ENCODE data around the gene EHHADH. TPM values are rescaled to one million over a fixed set of nuclear protein-coding genes. Genes with fewer than 3 reads are reported as not detected.

The EHHADH gene
- total and polyA plus RNA-seq, 2 experiments from 2014 or later, result 14.3 to 22.0 TPM

- TF ChIP-seq EZH2phosphoT487 (IDR thresholded peaks at IDR 0.05; ENCODE audit: low read depth, severe bottlenecking, unreplicated experiment) (no peak), CTCF (IDR thresholded peaks at IDR 0.05; ENCODE audit: poor library complexity) (no peak), EZH2 (IDR thresholded peaks at IDR 0.05; ENCODE audit: borderline replicate concordance) (no peak)
- Histone ChIP-seq H3K4me3 (no peak overlapping the region), H4K20me1 (ENCODE audit: insufficient read depth, poor library complexity, severe bottlenecking) (no peaks in the 10 kb centered on the region), H3K27me3 (peaks cover 39% of the 10 kb centered on the region), H3K4me2 (peak overlapping the region; percentile 96), H3K79me2 (peaks cover 3% of the 10 kb centered on the region), H3K9me3 (ENCODE audit: low read depth) (no peaks in the 10 kb centered on the region), H3K4me1 (ENCODE audit: insufficient read depth) (no peaks in the 10 kb centered on the region), H3K9me2 (replicated peaks; ENCODE audit: insufficient read depth) (no peaks in the 10 kb centered on the region), H2AFZ (no peak overlapping the region), H3K27ac (no peak overlapping the region), H3K36me3 (replicated peaks; ENCODE audit: insufficient read depth, low read depth) (no peaks in the 10 kb centered on the region)
- DNase-seq (ENCODE audit: low spot score), result no peak
- WGBS (ENCODE audit: low lambda C conversion rate, missing lambda C conversion rate), result 77% methylated on average over 3 of the region's 3 CpGs
These were observed 104.3 kb downstream of the EHHADH start for GRCh38 chr3:185149591-185149990.

- Histone ChIP-seq H4K20me1 (ENCODE audit: insufficient read depth, poor library complexity, severe bottlenecking) (no peaks in the 10 kb centered on the region), H3K9me2 (replicated peaks; ENCODE audit: insufficient read depth) (no peaks in the 10 kb centered on the region), H3K79me2 (peaks cover 2% of the 10 kb centered on the region), H3K27me3 (peaks cover 19% of the 10 kb centered on the region), H3K27ac (no peak overlapping the region), H2AFZ (no peak overlapping the region), H3K4me2 (no peak overlapping the region), H3K9me3 (ENCODE audit: low read depth) (no peaks in the 10 kb centered on the region), H3K4me3 (no peak overlapping the region), H3K4me1 (ENCODE audit: insufficient read depth) (no peaks in the 10 kb centered on the region), H3K36me3 (replicated peaks; ENCODE audit: insufficient read depth, low read depth) (no peaks in the 10 kb centered on the region)
- TF ChIP-seq EZH2phosphoT487 (IDR thresholded peaks at IDR 0.05; ENCODE audit: low read depth, severe bottlenecking, unreplicated experiment) (no peak), EZH2 (IDR thresholded peaks at IDR 0.05; ENCODE audit: borderline replicate concordance) (no peak), CTCF (IDR thresholded peaks at IDR 0.05; ENCODE audit: poor library complexity) (no peak)
- 92% methylated on average over 6 of the region's 6 CpGs for WGBS (ENCODE audit: low lambda C conversion rate, missing lambda C conversion rate)
- DNase-seq (ENCODE audit: low spot score), result no peak
These were observed 108.3 kb downstream of the EHHADH start for GRCh38 chr3:185145511-185145910.

- WGBS (ENCODE audit: low lambda C conversion rate, missing lambda C conversion rate), result 90% methylated on average over 3 of the region's 3 CpGs
- no peak for DNase-seq (ENCODE audit: low spot score)
- H3K36me3 ChIP-seq (replicated peaks; ENCODE audit: insufficient read depth, low read depth), result no peaks in the 10 kb centered on the region
- TF ChIP-seq CTCF (IDR thresholded peaks at IDR 0.05; ENCODE audit: poor library complexity), result no peak
- no peak for TF ChIP-seq EZH2phosphoT487 (IDR thresholded peaks at IDR 0.05; ENCODE audit: low read depth, severe bottlenecking, unreplicated experiment)
- TF ChIP-seq EZH2 (IDR thresholded peaks at IDR 0.05; ENCODE audit: borderline replicate concordance), result no peak
- H3K4me1 ChIP-seq (ENCODE audit: insufficient read depth), result no peaks in the 10 kb centered on the region
- H3K27ac ChIP-seq, result no peak overlapping the region
- H2AFZ ChIP-seq, result no peak overlapping the region
- H3K4me3 ChIP-seq, result no peak overlapping the region
- H3K9me2 ChIP-seq (replicated peaks; ENCODE audit: insufficient read depth), result no peaks in the 10 kb centered on the region
- no peak overlapping the region for H3K4me2 ChIP-seq
- H4K20me1 ChIP-seq (ENCODE audit: insufficient read depth, poor library complexity, severe bottlenecking), result no peaks in the 10 kb centered on the region
- H3K9me3 ChIP-seq (ENCODE audit: low read depth), result no peaks in the 10 kb centered on the region
- peaks cover 14% of the 10 kb centered on the region for H3K27me3 ChIP-seq
- no peaks in the 10 kb centered on the region for H3K79me2 ChIP-seq
These were observed 109.1 kb downstream of the EHHADH start for GRCh38 chr3:185144784-185145183.

Small RNA genes lying within 50 kb of the gene (microRNA-seq; reads per million reads assigned to microRNA genes)
- gene MIR5588, result 2.7 reads per million

Small RNA genes lying within 50 kb of the gene (small RNA-seq; reads per million reads assigned to genes)
- gene MIR5588, result 0.12 reads per million

Other genes starting within 250 kb of the EHHADH start
- gene C3orf70, start 101.0 kb downstream of the EHHADH start, total RNA-seq, result 5.1 and 6.0 TPM in 2 replicates
- 1.1 and 1.2 TPM in 2 replicates for gene C3orf70, start 101.0 kb downstream of the EHHADH start, polyA plus RNA-seq
- gene MAP3K13, start 109.1 kb upstream of the EHHADH start, total RNA-seq, result 35.4 and 43.8 TPM in 2 replicates
- 58.8 and 65.3 TPM in 2 replicates for gene MAP3K13, start 109.1 kb upstream of the EHHADH start, polyA plus RNA-seq
- gene TMEM41A, start 245.0 kb upstream of the EHHADH start, total RNA-seq, result 43.4 and 44.2 TPM in 2 replicates
- gene TMEM41A, start 245.0 kb upstream of the EHHADH start, polyA plus RNA-seq, result 54.3 and 62.4 TPM in 2 replicates